HUES48 (cell line): ENCODE measurements around the gene ARL5C.

Experiments used
- H3K27ac ChIP-seq: one replicate; pipeline ENCODE4 v1.7.0; 2013; ENCODE audit warnings: low read depth, low read length, inconsistent platforms
- H3K27me3 ChIP-seq: 2 replicates; pipeline ENCODE4 v1.6.1; 2013; ENCODE audit warnings: mild to moderate bottlenecking, low read length; ENCODE audit not compliant: control insufficient read depth, insufficient read depth
- H3K36me3 ChIP-seq: 2 replicates; pipeline ENCODE4 v1.6.1; 2013; ENCODE audit warnings: low read length; ENCODE audit not compliant: control insufficient read depth, insufficient read depth
- H3K4me1 ChIP-seq: 2 replicates; pipeline ENCODE4 v1.6.1; 2013; ENCODE audit warnings: mild to moderate bottlenecking, low read length; ENCODE audit not compliant: control insufficient read depth, insufficient read depth
- H3K4me3 ChIP-seq: 2 replicates; pipeline ENCODE4 v1.5.1; 2013; ENCODE audit warnings: mild to moderate bottlenecking, low read depth, low read length
- H3K9ac ChIP-seq: 2 replicates; pipeline ENCODE4 v1.6.1; 2013; ENCODE audit warnings: mild to moderate bottlenecking, low read depth, low read length, moderate library complexity
- H3K9me3 ChIP-seq: 2 replicates; pipeline ENCODE4 v1.6.1; 2013; ENCODE audit warnings: low read length; ENCODE audit not compliant: control insufficient read depth, insufficient read depth

The ARL5C gene

DNA sequence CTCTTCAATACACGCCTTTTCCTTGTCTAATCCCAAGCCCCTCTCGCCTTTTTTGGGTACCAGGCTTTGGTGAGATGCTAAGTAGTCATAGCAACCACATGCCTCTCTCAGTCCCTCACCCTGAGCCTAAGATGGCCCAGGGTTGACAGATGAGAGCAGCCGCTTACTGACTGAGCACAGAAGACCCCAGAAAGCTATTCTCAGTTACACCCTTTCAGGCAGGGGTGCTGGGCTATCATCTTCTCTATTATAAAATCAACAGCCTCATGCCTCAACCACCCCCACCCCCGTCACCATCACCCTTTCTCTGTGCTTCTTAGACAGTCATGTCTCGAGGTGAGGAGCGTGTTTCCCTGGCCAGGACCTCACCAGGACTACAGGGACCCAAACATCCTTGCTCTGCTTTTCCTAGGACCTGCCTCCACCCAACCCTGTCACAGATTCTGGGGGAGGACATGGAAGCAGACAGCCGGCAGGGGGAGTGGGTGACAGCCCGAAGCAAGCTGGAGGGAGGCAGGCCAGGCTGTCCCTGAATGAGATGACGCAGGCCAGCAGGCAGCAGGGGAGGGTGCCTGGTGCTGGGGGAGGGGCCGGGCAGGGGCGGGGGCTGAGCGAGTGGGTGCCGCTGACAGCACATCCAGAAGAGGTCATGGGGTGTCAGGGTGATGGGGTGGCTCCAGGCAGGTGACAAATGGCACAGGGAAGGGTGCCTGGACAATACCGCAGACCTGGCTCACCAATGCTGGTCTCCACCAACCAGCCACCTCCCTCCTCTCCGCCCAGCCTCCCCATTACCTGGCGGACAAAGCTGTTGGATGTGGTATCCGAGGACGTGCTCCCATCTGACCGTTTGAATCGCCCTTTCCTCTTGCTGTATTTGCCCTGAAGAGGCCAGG is 28.4 kb upstream of the ARL5C start:
- peak overlapping the region; percentile 49 for H3K4me3 ChIP-seq
- H3K9ac ChIP-seq, result no peak overlapping the region
- H3K27ac ChIP-seq, result peak overlapping the region; percentile 66

GRCh38 chr17:39193346-39193745 is 27.4 kb upstream of the ARL5C start:
- no peaks in the 10 kb centered on the region for H3K9me3 ChIP-seq
- H3K4me3 ChIP-seq, result no peak overlapping the region
- H3K36me3 ChIP-seq, result peaks cover 46% of the 10 kb centered on the region
- H3K27me3 ChIP-seq, result no peaks in the 10 kb centered on the region
- H3K9ac ChIP-seq, result no peak overlapping the region
- no peak overlapping the region for H3K27ac ChIP-seq
- H3K4me1 ChIP-seq, result peaks cover 24% of the 10 kb centered on the region

More for the DNA sequence above, 28.4 kb upstream of the ARL5C start:
- H3K36me3 ChIP-seq, result peaks cover 42% of the 10 kb centered on the region
- no peaks in the 10 kb centered on the region for H3K9me3 ChIP-seq
- H3K27me3 ChIP-seq, result no peaks in the 10 kb centered on the region
- H3K4me1 ChIP-seq, result peaks cover 25% of the 10 kb centered on the region

DNA sequence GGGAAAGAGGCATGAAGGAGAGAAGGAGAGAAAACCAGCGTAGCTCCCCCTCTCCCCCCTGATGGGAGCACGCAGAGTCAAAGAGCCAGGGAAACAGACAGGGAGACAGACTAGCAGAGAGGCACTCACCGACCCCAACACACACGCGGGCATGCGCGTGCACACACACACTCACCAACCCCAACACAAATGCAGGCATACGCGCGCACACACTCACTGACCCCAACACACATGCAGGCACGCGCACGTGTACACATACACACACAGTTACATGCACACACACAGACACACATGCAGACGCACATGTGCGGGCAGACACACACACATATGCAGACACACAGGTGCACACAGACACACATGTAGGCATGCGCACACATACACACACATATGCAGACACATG is 26.9 kb upstream of the ARL5C start:
- Histone ChIP-seq H3K9me3 (no peaks in the 10 kb centered on the region), H3K36me3 (peaks cover 50% of the 10 kb centered on the region), H3K9ac (no peak overlapping the region), H3K27ac (no peak overlapping the region), H3K4me3 (no peak overlapping the region), H3K27me3 (no peaks in the 10 kb centered on the region), H3K4me1 (peaks cover 20% of the 10 kb centered on the region)

GRCh38 chr17:39191750-39192510 is 26.0 kb upstream of the ARL5C start:
- H3K36me3 ChIP-seq, result peaks cover 60% of the 10 kb centered on the region
- H3K9me3 ChIP-seq, result no peaks in the 10 kb centered on the region
- peaks cover 18% of the 10 kb centered on the region for H3K4me1 ChIP-seq
- H3K27me3 ChIP-seq, result no peaks in the 10 kb centered on the region
- H3K27ac ChIP-seq, result no peak overlapping the region
- H3K4me3 ChIP-seq, result no peak overlapping the region
- H3K9ac ChIP-seq, result no peak overlapping the region

- H3K27me3 ChIP-seq, result no peaks in the 10 kb centered on the region
- H3K4me1 ChIP-seq, result no peaks in the 10 kb centered on the region
- no peak overlapping the region for H3K9ac ChIP-seq
- peaks cover 84% of the 10 kb centered on the region for H3K36me3 ChIP-seq
- H3K4me3 ChIP-seq, result no peak overlapping the region
- H3K27ac ChIP-seq, result no peak overlapping the region
- H3K9me3 ChIP-seq, result no peaks in the 10 kb centered on the region
Observed at GRCh38 chr17:39187152-39187830, 21.3 kb upstream of the ARL5C start.

DNA sequence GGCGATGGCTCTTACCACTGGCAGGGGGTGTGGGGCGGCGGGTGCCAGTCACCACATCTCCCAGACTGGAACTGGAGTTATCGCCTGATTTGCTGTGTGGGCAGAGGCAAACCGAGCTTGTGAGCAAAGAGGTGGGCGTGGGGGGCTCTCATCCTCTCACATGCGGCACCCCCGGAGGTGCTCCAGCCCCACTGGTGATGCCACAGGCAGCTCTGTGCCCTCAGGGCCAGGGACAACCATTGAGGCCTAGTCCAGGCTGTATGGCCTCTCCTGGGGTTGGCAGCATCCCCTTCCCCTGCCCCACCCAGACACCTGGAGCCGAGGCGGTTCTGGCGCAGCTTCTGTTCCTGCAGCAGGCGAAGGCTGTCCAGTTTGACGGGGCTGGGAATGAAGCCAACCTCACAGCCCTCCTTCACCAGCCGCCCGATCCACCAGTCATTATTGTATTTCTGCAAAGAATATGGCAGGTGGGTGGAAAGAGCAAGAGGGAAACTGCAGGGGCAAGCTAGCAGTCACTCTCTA is 20.6 kb upstream of the ARL5C start:
- no peak overlapping the region for H3K27ac ChIP-seq
- H3K27me3 ChIP-seq, result no peaks in the 10 kb centered on the region
- peaks cover 79% of the 10 kb centered on the region for H3K36me3 ChIP-seq
- H3K4me1 ChIP-seq, result no peaks in the 10 kb centered on the region
- no peak overlapping the region for H3K4me3 ChIP-seq
- H3K9me3 ChIP-seq, result no peaks in the 10 kb centered on the region
- H3K9ac ChIP-seq, result no peak overlapping the region

DNA sequence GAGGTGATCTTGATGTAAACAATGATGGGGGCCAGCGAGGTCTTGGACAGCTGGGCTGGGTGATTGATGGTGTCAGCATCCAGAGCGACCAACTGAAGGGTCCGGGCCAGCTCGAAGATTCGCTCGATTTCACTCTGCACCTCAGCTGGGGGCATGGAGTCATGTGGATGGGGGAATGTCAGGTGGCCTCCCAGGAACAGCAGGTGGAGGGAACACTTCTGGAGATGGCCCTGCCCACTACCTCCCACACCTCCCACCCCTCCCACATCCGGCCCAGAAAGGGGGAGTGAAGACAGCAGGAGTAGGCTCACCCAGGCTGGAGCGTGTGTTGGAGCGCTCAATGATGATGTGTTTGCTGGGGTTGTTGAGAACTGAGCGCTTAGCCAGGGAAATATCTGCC is 17.8 kb upstream of the ARL5C start:
- no peak overlapping the region for H3K27ac ChIP-seq
- H3K9me3 ChIP-seq, result no peaks in the 10 kb centered on the region
- no peaks in the 10 kb centered on the region for H3K27me3 ChIP-seq
- H3K36me3 ChIP-seq, result peaks cover 78% of the 10 kb centered on the region
- no peaks in the 10 kb centered on the region for H3K4me1 ChIP-seq
- no peak overlapping the region for H3K4me3 ChIP-seq
- no peak overlapping the region for H3K9ac ChIP-seq

DNA sequence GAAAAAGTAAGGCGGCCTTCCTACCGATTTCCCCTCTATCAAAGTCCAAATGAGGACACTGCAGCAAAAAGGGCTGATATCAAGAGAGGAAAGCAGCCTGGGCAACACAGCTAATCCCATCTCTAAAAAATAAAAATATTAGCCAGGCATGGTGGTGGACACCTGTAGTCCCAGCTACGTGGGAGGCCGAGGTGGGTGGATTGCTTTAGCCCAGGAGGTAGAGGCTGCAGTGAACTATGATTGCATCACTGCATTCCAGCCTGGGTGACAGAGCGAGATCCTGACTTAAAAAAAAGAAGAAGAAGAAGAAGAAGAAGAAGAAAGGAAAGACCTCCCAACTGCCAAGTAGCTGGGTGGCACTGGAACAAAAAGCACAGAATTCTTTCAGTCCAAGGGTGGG is 17.1 kb upstream of the ARL5C start:
- Histone ChIP-seq H3K27me3 (no peaks in the 10 kb centered on the region), H3K9ac (no peak overlapping the region), H3K4me3 (no peak overlapping the region), H3K36me3 (peaks cover 77% of the 10 kb centered on the region), H3K27ac (no peak overlapping the region), H3K9me3 (no peaks in the 10 kb centered on the region), H3K4me1 (no peaks in the 10 kb centered on the region)

GRCh38 chr17:39181303-39181702 is 15.3 kb upstream of the ARL5C start:
- Histone ChIP-seq H3K27ac (no peak overlapping the region), H3K9me3 (no peaks in the 10 kb centered on the region), H3K9ac (no peak overlapping the region), H3K36me3 (peaks cover 71% of the 10 kb centered on the region), H3K4me1 (peaks cover 3% of the 10 kb centered on the region; the same call in 1 of the 2 replicates), H3K4me3 (no peak overlapping the region), H3K27me3 (no peaks in the 10 kb centered on the region)

DNA sequence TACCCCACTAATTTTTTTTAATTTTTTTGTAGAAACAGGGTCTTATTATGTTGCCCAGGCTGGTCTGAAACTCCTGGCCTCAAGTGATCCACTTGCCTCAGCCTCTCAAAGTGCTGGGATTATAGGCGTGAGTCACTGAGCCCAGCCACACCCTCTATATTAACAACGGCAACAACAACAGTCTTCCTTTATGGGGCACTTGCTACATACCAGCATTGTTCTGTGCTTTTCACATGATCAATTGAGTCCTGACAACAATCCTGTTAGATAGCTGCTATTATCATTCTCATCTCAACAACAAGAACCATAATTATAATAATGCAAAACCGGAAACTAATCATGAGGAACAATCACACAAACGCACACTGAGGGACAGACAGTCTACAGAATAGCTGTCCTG is 12.6 kb upstream of the ARL5C start:
- H3K36me3 ChIP-seq, result peaks cover 54% of the 10 kb centered on the region
- H3K4me1 ChIP-seq, result peaks cover 15% of the 10 kb centered on the region
- H3K4me3 ChIP-seq, result no peak overlapping the region
- H3K9me3 ChIP-seq, result no peaks in the 10 kb centered on the region
- H3K27ac ChIP-seq, result no peak overlapping the region
- no peaks in the 10 kb centered on the region for H3K27me3 ChIP-seq
- H3K9ac ChIP-seq, result no peak overlapping the region
